ENCODE results near the gene APOA5. TPM values are rescaled to one million over a fixed set of nuclear protein-coding genes. Genes with fewer than 3 reads are reported as not detected.
A peak's percentile ranks its signal among the peaks of the same experiment; 100 is the strongest.

Gene APOA5
- total and polyA plus RNA-seq, 8 donors = not detected

DNA sequence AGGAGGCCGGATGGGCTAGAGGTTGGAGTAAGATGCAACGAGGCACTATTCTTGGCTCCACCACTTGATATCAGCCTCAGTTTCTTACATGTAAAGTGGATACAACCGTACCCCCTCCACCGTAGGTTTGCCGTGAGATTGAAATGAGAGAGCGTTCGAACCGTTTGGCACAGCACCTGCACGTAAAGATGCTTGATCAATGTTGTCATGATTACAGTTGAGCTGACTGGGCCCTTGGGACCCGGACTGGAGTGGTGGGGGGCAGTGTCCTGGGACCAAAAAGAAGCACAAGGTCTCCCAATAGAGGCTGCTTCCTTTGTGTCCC is 41.8 kb upstream of the APOA5 start:
- no peaks in the 10 kb centered on the region for H3K9me3 ChIP-seq
- no peaks in the 10 kb centered on the region for H3K27me3 ChIP-seq
- DNase-seq = no peak
- WGBS, 5 donors = 85 to 97% (median 94%) methylated on average over 9 to 10 of the region's 10 CpGs
- H3K27ac ChIP-seq = no peak overlapping the region
- no peaks in the 10 kb centered on the region for H3K36me3 ChIP-seq
- intact Hi-C loops (cut with DNase I; ENCODE audit: low total_unique reads) = no loop called here
- H3K4me3 ChIP-seq = no peak overlapping the region
- peaks cover 19 to 58% (median 46%) of the 10 kb centered on the region in 4 donors for H3K4me1 ChIP-seq
- TF ChIP-seq EP300 (IDR thresholded peaks at IDR 0.05) = no peak
- TF ChIP-seq, protein P1, sequence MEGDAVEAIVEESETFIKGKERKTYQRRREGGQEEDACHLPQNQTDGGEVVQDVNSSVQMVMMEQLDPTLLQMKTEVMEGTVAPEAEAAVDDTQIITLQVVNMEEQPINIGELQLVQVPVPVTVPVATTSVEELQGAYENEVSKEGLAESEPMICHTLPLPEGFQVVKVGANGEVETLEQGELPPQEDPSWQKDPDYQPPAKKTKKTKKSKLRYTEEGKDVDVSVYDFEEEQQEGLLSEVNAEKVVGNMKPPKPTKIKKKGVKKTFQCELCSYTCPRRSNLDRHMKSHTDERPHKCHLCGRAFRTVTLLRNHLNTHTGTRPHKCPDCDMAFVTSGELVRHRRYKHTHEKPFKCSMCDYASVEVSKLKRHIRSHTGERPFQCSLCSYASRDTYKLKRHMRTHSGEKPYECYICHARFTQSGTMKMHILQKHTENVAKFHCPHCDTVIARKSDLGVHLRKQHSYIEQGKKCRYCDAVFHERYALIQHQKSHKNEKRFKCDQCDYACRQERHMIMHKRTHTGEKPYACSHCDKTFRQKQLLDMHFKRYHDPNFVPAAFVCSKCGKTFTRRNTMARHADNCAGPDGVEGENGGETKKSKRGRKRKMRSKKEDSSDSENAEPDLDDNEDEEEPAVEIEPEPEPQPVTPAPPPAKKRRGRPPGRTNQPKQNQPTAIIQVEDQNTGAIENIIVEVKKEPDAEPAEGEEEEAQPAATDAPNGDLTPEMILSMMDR (IDR thresholded peaks at IDR 0.05) = no peak
- no peak for TF ChIP-seq POLR2A (IDR thresholded peaks at IDR 0.05)
- TF ChIP-seq POLR2AphosphoS5 (IDR thresholded peaks at IDR 0.05) = no peak

DNA sequence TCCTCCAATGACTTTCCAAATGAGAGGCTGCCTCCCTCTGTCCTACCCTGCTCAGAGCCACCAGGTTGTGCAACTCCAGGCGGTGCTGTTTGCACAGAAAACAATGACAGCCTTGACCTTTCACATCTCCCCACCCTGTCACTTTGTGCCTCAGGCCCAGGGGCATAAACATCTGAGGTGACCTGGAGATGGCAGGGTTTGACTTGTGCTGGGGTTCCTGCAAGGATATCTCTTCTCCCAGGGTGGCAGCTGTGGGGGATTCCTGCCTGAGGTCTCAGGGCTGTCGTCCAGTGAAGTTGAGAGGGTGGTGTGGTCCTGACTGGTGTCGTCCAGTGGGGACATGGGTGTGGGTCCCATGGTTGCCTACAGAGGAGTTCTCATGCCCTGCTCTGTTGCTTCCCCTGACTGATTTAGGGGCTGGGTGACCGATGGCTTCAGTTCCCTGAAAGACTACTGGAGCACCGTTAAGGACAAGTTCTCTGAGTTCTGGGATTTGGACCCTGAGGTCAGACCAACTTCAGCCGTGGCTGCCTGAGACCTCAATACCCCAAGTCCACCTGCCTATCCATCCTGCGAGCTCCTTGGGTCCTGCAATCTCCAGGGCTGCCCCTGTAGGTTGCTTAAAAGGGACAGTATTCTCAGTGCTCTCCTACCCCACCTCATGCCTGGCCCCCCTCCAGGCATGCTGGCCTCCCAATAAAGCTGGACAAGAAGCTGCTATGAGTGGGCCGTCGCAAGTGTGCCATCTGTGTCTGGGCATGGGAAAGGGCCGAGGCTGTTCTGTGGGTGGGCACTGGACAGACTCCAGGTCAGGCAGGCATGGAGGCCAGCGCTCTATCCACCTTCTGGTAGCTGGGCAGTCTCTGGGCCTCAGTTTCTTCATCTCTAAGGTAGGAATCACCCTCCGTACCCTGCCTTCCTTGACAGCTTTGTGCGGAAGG is 40.9 kb upstream of the APOA5 start:
- Histone ChIP-seq H3K4me1 (peaks cover 19 to 58% (median 40%) of the 10 kb centered on the region in 4 donors), H3K27me3 (no peaks in the 10 kb centered on the region), H3K27ac (no peak overlapping the region), H3K36me3 (no peaks in the 10 kb centered on the region), H3K9me3 (no peaks in the 10 kb centered on the region), H3K4me3 (no peak overlapping the region)
- intact Hi-C loops (cut with DNase I; ENCODE audit: low total_unique reads) = no loop called here
- 69 to 79% (median 76%) methylated on average over 5 to 13 of the region's 13 CpGs for WGBS, 5 donors
- TF ChIP-seq POLR2AphosphoS5 (IDR thresholded peaks at IDR 0.05) (peak in 1 of 3 donors; percentile 12), POLR2A (IDR thresholded peaks at IDR 0.05) (no peak)
- TF ChIP-seq, protein P1 (IDR thresholded peaks at IDR 0.05) = peak in 1 of 7 experiments; percentile 25
- peak; percentile 55 to 64 for DNase-seq

DNA sequence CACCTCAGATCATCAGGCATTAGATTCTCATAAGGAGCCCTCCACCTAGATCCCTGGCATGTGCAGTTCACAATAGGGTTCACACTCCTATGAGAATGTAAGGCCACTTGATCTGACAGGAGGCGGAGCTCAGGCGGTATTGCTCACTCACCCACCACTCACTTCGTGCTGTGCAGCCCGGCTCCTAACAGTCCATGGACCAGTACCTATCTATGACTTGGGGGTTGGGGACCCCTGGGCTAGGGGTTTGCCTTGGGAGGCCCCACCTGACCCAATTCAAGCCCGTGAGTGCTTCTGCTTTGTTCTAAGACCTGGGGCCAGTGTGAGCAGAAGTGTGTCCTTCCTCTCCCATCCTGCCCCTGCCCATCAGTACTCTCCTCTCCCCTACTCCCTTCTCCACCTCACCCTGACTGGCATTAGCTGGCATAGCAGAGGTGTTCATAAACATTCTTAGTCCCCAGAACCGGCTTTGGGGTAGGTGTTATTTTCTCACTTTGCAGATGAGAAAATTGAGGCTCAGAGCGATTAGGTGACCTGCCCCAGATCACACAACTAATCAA is 40.2 kb upstream of the APOA5 start:
- no peak for DNase-seq
- Histone ChIP-seq H3K36me3 (no peaks in the 10 kb centered on the region), H3K9me3 (no peaks in the 10 kb centered on the region), H3K27ac (no peak overlapping the region), H3K4me1 (peaks cover 11 to 52% (median 32%) of the 10 kb centered on the region in 4 donors), H3K4me3 (no peak overlapping the region), H3K27me3 (no peaks in the 10 kb centered on the region)
- 78 to 85% (median 85%) methylated on average over 6 to 7 of the region's 7 CpGs for WGBS, 5 donors
- TF ChIP-seq, protein P1 (IDR thresholded peaks at IDR 0.05) = peak in 1 of 7 experiments; percentile 6
- TF ChIP-seq POLR2A (IDR thresholded peaks at IDR 0.05) = no peak
- intact Hi-C loops (cut with DNase I; ENCODE audit: low total_unique reads) = no loop called here

DNA sequence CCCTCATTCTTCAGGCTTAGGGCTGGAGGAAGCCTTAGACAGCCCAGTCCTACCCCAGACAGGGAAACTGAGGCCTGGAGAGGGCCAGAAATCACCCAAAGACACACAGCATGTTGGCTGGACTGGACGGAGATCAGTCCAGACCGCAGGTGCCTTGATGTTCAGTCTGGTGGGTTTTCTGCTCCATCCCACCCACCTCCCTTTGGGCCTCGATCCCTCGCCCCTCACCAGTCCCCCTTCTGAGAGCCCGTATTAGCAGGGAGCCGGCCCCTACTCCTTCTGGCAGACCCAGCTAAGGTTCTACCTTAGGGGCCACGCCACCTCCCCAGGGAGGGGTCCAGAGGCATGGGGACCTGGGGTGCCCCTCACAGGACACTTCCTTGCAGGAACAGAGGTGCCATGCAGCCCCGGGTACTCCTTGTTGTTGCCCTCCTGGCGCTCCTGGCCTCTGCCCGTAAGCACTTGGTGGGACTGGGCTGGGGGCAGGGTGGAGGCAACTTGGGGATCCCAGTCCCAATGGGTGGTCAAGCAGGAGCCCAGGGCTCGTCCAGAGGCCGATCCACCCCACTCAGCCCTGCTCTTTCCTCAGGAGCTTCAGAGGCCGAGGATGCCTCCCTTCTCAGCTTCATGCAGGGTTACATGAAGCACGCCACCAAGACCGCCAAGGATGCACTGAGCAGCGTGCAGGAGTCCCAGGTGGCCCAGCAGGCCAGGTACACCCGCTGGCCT is 38.7 kb upstream of the APOA5 start:
- WGBS, 5 donors = 94 to 99% (median 95%) methylated on average over 16 to 17 of the region's 17 CpGs
- H3K27me3 ChIP-seq = no peaks in the 10 kb centered on the region
- H3K4me1 ChIP-seq = peaks cover 4 to 37% (median 17%) of the 10 kb centered on the region in 4 donors
- H3K9me3 ChIP-seq = no peaks in the 10 kb centered on the region
- no peak for DNase-seq
- no peak for TF ChIP-seq POLR2A (IDR thresholded peaks at IDR 0.05)
- TF ChIP-seq, protein P1 (IDR thresholded peaks at IDR 0.05) = no peak
- no peak for TF ChIP-seq POLR2AphosphoS5 (IDR thresholded peaks at IDR 0.05)
- TF ChIP-seq EP300 (IDR thresholded peaks at IDR 0.05) = no peak
- H3K4me3 ChIP-seq = no peak overlapping the region
- intact Hi-C loops (cut with DNase I; ENCODE audit: low total_unique reads) = no loop called here
- no peaks in the 10 kb centered on the region for H3K36me3 ChIP-seq
- H3K27ac ChIP-seq = no peak overlapping the region
